M059J (cell line): ENCODE results near the gene PRELP. TPM values are rescaled to one million over a fixed set of nuclear protein-coding genes. Genes with fewer than 3 reads are reported as not detected.
A peak's percentile ranks its signal among the peaks of the same experiment; 100 is the strongest.
"Not testable (repeated sequence)": the region's sequence is repeated elsewhere in the genome, so short reads cannot be mapped to it uniquely, and the experiment has no call there.

Experiments
- DNase-seq: peaks from one replicate; pipeline ENCODE4 v3.0.0-alpha.2; 2012; ENCODE audit warnings: low read depth
- total RNA-seq: library from RNA; depleted of rRNA; stranded (reverse); fragments of >200 nt; shearing (Covaris generic); gene quantifications from 2 replicates; pipeline ENCODE4 v1.2.3, GENCODE V29; 2014

PRELP gene
- total RNA-seq, 1 experiment from 2014 or later: not detected

DNA sequence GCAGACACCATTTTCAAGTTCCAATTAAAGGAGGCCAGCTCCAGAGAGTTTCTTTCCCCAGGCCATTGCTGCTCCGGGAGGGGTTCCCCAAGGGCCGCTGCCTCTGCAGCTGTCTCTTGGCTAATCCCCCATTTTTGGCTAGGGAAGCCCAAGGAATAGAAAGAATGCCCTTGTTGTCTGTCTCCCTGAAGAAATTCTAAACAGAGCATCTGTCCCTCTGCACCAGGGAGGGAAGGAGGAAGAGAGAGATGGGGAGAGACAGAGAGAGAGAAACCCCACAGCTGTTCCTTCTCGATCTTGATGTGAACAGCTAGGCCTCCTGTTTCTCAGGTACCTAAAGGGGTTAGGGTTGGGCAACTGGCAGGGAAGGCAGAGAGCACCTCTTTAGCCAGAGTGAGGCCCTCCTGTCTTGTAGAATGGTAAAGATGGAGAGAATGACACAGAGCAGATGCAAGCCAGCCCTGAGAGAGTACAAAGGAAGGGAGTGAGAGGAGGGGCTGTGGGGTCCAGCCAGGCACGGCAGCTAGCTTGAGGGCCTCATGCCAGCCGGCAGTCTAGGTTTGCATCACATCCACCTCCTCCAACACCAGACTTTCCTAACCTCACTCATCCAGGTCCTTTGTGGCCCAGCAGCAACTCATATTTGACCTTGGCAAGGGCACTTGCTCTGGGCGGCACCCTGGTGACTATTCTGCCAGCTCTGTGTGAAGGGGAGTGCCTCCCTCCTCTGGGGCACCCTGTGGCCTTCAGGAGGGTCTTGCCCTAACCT, 31.4 kb downstream of the PRELP start:
- DNase-seq: peak; percentile 63

DNA sequence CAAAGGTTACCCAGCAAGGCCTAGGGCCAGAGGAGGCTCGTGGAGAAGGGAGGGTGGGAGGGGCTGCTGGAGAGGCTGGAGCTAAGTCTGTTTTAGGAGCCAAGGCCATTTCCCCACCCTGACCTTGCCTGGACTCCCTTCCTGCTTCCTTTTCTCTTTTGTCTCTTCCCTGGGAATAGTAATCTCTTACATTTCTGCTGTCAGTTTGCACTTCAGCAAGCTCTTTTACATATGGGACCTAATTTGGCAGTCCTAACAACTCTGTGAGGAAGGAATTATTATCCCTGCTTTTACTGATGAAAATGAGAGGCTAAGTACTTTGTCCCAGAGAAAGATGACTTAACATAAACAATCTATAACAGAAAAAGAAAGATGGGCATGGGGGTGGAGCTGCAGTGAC, 32.2 kb downstream of the PRELP start:
- DNase-seq: no peak

DNA sequence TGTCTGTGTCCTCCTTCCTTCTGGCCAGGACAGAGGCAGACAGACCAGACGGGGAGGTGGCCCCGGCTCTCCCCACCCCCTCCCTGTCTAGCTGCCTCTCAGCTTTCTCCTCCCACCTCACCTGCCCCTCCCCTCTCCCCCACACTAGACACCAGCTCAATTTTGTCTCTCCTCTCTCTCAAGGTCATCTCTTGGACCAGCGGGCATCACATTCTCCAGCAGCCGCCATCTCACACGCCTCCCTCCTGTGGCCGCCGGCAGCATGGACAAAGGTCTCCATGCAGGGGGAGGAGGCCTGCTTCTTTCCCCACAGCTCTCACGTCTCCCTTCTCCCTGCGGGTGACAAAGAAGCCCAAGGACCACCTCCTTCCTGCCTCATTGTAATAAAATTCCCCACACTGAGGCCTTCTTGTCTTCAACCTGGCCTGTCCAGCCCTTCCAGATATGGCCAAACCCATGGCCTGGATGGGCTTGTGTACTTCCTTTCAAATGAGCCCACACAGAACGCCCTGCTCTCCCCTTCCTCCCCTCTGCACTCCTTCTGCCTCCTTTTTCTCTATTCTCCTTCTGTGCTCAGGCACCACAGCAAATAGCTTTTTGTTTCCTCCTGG, 33.0 kb downstream of the PRELP start:
- DNase-seq: peak; percentile 11

DNA sequence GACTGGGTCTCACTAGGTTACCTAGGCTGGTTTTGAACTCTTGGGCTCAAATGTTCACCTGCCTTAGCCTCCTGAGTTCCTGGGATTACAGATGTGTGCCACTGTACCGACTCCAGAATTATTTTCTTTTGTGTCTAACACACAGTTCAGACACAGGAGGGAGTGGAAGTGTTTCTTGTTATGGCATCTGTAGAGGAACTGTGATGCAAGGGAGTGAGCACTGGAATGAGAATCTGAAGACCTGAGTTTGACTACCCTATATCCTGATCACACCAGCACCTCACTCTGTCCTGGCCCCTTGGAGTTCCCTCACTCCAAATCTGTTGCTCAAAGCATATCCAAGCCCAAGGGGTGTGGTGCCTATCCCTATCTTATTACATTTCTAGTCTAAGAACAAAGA, 33.5 kb downstream of the PRELP start:
- no peak for DNase-seq

DNA sequence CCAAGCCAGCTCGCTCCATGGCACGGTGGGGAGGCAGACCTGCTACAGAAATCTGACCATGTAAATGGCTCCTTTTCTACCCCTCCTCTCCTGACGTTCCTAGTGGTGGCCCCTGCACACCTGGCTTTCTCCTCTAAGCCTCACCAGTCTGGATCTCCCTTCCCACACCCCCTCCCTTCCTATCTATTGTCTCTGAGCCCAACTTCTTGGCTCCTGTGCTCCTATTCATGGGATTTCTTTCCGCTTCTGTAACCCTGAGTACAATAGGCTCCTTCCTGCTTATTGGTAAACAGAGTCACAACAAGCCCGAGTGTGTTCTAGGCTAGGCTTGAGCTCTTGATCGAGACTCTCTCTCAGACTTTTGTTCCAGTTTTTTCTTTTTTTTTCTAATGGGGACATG, 35.9 kb downstream of the PRELP start:
- no peak for DNase-seq

GRCh38 chr1:203511930-203512329, 36.3 kb downstream of the PRELP start:
- peak; percentile 35 for DNase-seq

GRCh38 chr1:203512517-203512847, 36.9 kb downstream of the PRELP start:
- DNase-seq: no peak

- peak; percentile 99 for DNase-seq
These were observed 37.4 kb downstream of the PRELP start for GRCh38 chr1:203512848-203513584.

DNA sequence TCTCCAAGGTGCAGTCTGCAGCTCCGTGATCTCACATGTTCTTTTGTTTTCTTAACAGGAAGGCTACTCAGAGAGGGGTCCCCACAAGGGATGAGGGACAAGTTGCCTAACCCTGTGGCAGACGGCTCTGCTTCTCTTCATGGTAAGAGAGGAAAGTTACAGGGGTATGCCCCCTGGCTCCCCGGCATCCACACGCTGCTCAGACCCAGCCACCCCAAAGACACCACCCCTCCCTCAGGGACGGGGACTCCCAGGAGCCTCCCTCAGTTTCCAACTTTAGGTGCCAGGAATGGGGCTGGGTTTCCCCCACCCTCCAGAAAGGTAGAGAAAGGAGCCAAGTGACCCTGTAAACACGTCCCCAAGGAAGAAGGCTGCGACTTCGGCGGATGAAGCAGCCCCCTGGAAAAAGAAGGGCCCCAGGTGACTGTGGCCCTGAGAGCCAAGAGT, 38.0 kb downstream of the PRELP start:
- DNase-seq: no peak

GRCh38 chr1:203516184-203516583, 40.6 kb downstream of the PRELP start:
- no peak for DNase-seq

DNA sequence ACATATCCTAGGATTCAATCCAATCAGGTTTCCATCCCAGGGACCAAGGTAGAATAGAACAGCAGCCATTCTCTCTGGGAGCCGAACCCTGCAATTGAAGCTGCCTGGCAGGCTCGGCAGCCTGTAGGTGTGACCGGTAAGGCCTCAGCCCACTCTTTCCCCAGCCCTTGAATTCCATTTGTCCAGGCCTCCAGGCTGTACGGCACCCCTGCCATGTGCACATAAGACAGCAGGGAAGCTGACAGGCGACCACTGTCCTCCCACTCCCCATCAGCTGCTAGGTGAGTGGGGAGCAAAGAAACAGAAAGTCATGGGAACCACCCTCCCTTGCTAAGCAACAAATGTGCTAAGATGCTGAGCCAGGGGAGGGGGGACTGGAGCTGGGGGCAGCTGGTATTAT, 41.3 kb downstream of the PRELP start:
- DNase-seq: no peak

GRCh38 chr1:203517426-203518110, 42.0 kb downstream of the PRELP start:
- peak; percentile 45 for DNase-seq

DNA sequence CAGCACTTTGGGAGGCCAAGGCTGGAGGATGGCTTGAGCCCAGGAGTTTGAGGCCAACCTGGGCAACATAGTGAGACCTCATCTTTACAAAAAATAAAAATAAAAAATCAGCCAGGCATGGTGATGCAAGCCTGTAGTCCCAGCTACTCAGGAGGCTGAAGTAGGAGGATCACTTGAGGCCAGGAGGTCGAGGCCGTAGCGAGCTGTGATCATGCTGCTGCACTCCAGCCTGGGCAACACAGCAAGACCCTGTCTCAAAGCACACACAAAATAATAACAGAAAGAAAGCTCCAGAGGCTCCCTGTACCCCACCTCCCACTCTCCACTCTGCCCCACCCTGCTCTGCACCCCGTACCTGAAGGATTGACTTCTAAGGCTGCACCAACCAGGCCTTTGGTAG, 42.5 kb downstream of the PRELP start:
- not testable (repeated sequence) for DNase-seq

DNA sequence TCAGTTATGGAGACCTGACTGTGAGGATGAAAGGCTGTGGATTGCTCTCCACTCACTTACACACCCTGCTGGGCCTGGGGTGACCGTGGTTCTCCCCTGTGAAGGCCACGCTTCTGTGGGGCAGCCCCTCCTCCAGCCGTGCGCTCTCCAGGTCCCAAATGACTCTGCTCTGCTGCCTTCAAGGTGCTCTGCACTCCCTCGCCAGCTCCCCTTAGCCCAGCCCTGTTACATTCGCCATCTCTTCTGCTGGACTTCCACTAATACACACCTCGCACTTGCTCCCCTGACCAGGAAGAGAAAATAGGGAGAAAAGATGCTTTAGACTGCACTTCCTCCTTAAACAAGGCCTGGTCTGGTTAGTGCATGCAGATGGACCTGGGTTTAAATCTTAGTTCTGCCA, 42.9 kb downstream of the PRELP start:
- no peak for DNase-seq

DNA sequence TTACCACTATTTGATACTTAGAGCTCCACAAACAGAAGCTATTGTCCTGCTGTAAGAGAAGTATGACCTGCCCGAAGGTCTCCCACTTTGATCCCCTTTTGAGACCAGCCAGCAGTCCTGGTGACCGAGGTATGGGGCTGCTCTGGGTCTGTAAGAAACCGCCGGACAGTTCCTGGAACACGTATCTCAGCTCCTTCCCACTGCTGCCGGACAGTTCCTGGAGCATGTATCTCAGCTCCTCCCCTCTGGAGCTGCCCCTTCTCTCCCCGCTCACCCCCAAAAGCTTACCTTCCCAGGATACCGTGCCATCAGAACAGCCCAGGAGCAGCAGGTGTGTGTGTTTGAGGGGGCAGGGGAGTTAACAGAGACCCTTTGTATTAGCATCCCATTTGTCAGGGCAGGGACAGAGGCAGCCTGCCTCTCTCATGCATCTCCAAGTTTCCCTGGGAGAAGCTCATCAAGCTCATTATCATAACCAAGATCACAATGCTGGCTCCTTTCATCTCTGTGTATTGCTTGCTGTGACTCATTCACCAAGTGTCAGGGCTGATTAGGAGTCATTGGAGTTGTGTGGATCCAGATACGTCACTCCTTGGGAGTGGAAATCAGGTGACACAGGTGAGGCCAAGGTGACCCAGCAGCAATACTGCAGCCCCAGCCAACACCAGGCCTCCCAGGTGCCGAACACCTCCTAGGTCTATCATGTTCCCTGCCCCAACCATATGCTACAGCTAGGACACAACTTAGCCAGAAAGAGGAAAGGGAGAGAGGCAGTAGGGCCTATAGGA, 43.6 kb downstream of the PRELP start:
- DNase-seq: peak; percentile 81

- no peak for DNase-seq
These were observed 44.3 kb downstream of the PRELP start for GRCh38 chr1:203519896-203520295.

GRCh38 chr1:203520315-203520714, 44.7 kb downstream of the PRELP start:
- DNase-seq: peak; percentile 76

DNA sequence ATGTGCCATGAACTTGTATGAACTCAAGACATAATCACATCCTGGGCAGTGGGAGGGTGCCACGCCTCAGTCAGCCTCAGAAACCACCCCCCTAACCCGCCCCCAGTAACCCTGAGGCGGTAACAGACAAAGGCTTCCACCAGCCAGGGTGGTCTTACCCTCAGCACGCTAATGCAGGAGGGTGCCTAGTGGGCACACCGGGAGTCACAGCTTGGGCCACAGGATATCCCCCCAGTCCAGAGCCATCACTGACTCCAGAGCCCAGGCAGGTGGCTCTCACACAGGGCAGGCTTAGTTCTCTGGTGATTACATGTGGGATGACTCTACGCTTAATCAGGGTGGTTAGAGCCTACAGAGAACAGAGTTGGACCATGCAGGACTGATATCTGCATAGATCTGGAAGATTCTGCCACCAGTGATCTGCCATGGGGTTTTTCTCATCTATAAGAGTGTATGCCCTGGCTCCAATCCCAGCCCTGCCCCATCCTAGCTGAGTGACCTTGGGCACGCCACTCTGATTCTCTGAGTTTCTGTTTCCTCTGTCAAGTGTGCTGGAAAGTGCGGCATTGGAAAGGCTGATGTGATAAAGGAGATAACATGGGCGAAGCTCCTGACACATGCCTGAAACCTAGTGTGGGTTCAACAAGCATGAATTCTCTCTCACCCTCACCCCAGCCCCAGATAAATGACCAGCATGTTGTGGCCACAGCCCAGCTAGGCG, 45.6 kb downstream of the PRELP start:
- peak; percentile 41 for DNase-seq

GRCh38 chr1:203521812-203522211, 46.2 kb downstream of the PRELP start:
- DNase-seq: no peak

GRCh38 chr1:203522237-203522636, 46.6 kb downstream of the PRELP start:
- DNase-seq: no peak

GRCh38 chr1:203523667-203524066, 48.1 kb downstream of the PRELP start:
- DNase-seq: no peak
